ENCODE data around the gene ZBED4.

Gene ZBED4

DNA sequence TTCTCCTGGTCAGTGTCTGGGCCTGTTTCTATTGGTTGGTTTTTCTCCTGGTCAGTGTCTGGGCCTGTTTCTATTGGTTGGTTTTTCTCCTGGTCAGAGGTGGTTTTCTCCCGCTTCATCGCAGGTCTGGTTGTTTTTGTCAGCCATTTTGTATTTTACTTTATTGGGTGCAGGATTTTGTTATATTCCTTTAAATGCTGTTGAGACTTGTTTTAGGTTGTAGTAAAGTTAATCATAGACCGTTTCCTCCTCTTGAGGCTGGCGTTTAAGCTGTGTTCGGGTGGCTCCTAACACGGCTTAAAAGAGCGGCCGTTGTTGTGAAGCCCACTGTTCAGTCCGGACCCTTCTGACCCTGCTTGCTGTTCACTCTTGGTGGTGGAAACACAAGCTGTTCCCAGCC, 26.2 kb downstream of the ZBED4 start:
- no peak for DNase-seq

DNA sequence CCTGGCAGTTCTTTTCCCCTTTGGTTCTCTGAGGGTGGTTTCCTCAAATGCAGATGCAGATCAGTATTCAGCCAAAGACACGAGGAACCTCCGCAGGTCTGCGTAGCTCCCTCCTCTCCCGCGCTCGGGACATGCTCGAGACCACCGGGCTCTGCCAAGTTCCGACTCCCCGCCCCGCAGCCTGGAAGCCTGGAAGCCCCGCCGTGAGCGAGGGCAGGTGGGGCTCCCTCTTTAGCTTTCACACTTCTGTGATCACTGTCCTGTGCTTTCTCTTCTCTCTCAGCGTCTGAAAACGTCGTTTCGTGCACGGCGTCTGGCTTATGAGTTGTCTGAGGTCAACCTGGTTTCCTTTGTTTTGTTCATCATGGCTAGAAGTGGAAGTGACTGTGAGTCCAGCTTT, 26.6 kb downstream of the ZBED4 start:
- no peak for DNase-seq

DNA sequence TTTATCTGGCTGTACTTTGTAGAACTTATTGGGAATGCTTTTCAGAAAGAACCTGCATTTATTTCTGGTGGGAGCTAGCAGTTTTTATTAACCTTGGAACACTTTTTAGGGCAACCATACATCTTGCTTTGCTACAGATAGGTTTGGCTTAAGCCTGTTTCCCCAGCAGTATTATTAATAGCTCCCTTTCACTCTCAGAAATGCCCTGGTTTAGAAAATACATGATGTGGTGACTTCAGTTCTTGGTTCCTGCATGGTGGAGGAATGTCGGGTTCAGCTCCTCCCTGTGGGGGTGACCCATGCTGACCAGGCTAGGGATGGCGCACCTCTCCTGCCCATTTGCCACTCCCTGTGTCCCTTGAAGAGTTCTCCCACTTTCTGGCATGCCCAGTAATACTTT, 28.2 kb downstream of the ZBED4 start:
- no peak for DNase-seq

DNA sequence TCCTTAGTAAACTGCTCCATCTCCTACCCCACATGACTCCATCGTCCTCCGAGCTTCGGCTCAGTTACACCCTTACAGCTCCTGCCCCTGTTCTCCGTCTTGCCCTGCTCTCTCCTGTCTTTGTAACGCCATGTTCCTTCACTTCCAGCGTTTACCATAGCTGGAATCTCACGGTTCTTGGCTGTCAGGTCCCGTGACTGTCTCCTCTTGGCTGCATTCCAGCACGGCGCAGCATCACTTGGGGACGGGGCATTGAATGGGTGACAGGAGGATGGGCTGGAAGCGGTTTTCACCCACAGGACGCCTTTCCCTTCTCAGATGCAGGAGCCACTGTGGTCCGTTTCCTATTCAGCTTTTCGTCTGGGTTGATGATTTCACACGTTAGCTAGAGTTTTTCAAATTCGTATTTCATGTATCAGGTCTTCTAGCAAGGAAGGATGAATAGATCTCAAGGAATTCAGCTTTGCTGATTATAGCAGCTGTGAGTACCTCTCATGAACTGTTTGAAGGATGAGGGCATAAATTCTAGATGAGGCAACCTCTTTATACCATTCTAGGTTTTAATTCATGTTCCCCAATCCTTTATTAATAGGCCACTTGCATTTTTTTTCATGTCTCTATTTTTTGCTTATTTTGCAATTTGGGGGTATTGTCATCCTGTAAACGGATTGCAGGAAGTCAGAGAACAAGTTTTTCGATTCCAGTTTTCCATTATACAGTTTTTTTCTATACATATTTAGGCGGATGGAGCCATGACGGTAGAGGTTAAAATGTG, 29.1 kb downstream of the ZBED4 start:
- no peak for DNase-seq

DNA sequence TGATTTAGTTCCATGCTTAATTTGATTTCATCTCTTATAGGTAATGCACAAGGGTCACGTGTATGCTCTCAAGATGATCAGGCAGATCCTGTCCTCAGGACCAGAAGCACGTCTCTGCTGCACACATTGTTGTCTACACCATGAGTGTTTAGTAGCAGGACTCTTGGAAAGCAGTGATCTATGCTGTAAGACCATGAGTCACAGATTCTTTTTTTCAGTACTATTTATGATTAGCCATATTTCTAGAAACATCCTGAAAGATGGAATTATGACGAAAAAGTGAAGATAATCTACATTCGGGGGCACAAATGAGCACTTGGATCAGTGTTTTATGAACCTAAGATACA, 29.6 kb downstream of the ZBED4 start:
- DNase-seq: no peak

DNA sequence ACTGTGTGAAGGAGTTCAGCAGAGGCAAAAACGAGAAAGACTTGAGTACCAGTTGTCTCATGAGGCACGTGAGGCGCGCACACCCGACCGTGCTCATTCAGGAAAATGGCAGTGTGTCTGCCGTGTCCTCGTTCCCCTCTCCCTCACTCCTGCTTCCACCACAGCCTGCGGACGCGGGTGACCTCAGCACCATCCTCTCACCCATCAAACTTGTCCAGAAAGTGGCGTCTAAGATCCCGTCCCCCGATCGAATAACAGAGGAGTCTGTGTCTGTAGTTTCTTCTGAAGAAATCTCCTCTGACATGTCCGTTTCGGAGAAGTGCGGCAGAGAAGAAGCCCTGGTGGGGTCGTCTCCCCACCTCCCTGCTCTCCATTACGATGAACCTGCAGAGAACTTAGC, 30.4 kb downstream of the ZBED4 start:
- DNase-seq: no peak

DNA sequence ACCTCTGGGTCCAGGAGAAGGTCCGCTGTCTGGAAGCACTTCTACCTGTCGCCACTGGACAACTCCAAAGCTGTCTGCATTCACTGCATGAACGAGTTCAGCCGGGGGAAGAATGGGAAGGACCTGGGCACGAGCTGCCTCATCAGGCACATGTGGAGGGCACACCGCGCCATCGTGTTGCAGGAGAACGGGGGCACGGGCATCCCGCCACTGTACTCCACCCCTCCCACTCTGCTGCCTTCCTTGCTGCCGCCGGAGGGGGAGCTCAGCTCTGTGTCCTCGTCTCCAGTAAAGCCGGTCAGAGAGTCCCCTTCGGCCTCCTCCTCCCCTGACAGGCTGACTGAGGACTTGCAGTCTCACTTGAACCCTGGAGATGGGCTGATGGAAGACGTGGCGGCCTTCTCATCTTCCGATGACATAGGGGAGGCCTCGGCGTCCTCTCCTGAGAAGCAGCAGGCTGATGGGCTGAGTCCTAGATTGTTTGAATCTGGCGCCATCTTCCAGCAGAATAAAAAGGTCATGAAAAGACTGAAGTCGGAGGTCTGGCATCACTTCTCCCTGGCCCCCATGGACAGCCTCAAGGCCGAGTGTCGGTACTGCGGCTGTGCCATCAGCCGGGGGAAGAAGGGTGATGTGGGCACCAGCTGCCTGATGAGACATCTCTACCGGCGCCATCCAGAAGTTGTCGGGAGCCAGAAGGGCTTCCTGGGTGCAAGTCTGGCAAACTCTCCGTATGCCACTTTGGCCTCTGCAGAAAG, 31.0 kb downstream of the ZBED4 start:
- no peak for DNase-seq

DNA sequence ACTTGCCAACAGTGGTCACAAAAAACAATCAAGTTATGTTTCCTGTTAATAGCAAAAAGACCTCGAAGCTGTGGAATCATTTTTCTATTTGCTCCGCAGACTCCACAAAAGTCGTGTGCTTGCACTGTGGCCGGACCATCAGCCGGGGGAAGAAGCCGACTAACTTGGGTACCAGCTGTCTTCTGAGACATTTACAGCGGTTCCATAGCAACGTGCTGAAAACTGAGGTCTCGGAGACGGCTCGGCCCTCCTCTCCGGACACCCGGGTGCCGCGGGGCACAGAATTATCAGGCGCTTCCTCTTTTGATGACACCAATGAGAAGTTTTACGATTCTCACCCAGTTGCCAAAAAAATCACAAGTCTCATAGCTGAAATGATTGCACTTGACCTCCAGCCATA, 31.6 kb downstream of the ZBED4 start:
- DNase-seq: no peak

DNA sequence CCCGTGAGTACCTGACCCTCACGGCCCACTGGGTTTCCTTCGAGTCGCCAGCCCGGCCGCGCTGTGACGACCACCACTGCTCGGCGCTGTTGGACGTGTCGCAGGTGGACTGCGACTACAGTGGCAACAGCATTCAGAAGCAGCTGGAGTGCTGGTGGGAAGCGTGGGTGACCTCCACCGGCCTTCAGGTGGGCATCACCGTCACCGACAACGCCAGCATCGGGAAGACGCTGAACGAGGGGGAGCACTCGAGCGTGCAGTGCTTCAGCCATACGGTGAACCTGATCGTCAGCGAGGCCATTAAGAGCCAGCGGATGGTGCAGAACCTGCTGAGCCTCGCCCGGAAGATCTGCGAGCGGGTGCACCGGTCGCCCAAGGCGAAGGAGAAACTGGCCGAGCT, 32.2 kb downstream of the ZBED4 start:
- DNase-seq: no peak

DNA sequence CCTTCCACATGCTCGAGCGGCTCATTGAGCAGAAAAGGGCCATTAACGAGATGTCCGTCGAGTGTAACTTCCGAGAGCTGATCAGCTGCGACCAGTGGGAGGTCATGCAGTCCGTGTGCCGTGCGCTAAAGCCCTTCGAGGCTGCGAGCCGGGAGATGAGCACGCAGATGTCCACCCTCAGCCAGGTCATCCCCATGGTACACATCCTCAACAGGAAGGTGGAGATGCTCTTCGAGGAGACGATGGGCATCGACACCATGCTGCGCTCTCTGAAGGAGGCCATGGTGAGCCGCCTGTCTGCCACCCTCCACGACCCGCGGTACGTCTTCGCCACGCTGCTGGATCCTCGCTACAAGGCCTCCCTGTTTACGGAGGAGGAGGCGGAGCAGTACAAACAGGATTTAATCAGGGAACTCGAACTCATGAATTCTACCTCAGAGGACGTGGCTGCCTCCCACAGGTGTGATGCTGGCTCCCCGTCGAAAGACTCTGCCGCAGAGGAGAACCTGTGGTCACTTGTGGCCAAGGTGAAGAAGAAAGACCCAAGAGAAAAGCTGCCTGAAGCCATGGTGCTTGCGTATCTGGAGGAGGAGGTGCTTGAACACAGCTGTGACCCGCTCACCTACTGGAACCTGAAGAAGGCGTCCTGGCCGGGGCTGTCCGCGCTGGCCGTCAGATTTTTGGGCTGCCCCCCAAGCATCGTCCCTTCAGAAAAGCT, 32.9 kb downstream of the ZBED4 start:
- DNase-seq: no peak

DNA sequence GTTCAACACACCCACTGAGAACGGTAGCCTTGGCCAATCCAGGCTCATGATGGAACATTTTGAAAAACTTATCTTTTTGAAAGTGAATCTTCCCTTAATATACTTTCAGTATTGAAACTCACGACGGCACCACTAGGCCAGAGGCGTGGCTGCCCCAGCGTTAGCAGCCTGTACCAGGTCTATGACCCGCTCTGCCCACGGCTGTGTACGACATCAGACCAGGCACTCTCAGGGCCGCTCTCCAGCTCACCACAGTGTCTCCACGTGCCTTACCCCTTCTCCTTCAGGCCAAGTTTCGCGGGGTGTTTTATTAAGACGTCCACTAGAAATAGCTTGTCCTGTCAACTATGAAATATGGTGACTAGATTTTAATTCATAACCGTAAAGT, 33.4 kb downstream of the ZBED4 start:
- no peak for DNase-seq

DNA sequence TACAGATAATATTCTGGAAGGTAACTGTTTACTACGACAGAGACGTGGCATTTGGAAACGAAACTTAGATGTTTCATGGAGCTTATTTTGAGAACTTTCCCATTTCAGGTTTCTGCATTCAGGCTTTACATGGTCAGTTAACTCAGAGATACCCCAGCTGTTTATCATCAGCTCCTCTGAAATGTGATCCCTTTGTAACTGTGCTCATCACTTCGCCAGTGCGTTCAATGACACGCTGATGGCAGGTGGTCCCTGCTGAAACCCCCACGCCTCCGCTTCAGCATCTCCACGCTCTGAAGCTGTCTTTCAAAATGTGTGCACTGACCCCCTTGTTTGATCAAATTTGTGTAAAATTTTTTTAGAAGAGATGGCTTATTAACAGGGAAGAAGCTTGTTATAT, 34.1 kb downstream of the ZBED4 start:
- DNase-seq: no peak

DNA sequence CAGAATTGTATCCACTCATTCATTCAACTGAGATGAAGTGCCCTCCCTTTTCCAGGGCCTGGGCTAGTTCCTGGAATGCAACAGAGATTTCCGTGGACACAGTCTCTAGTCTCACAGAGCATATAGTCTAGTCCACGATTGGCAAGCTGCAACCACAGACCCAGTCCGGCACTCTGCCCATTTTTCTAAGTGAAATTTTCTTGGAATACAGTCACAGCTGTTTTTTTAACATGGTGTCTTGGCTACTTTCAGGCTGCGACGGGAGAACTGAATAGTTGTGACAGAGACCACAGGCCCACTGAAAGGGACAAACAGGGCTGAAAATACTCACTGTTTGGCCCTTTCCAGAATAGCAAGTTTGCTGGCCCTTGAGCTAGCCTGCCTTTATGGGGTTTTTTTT, 35.4 kb downstream of the ZBED4 start:
- no peak for DNase-seq

DNA sequence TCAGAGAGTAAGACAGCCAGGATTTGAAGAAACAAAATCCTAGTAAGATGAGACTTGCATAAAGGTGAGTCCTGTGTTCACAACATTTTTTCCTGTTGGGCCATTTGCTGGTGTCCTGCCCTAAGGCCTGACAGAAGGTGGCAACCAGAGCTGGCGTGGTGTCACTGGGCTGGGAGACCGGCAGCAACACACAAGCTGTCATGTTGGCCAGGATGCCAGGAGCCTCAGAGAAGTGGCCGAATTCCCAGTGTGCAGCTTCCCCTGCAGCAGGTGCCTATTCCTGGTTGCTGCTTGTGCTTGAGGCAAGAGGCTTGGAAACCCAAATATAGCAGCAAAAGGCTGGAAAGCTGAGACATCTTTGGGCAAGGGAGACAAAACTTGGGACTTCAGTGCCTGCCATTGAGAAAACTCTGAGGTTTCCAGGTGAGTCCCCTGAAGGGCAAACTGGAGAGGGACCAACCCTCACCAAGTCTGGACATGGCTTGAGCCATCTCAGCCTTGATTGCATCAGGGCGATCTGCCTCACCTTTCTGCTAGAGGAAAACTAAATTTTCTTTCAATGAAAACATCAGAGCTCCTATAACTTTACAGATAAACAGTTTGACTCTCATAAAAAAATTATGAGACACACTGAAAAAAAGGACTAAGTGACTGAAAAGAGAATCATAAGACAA, 38.7 kb downstream of the ZBED4 start:
- DNase-seq: no peak

DNA sequence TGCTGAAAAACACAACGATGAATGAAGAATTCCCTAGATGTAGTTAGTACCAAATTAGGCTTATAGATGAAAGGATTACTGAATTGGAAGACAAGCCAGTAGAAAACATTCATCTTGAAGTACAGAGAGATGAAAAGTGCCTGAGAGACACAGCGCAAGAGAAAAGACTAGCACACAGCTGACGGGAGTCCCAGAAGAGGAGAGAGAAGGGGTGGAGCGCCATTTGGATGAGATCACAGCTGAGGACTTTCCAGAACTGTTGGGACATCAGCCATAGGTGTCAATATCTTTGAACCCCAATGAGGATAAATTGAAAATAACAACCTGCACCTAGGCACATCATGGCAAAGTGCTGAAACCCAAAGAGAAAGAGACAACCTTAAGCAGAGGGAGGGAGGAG, 39.4 kb downstream of the ZBED4 start:
- no peak for DNase-seq

DNA sequence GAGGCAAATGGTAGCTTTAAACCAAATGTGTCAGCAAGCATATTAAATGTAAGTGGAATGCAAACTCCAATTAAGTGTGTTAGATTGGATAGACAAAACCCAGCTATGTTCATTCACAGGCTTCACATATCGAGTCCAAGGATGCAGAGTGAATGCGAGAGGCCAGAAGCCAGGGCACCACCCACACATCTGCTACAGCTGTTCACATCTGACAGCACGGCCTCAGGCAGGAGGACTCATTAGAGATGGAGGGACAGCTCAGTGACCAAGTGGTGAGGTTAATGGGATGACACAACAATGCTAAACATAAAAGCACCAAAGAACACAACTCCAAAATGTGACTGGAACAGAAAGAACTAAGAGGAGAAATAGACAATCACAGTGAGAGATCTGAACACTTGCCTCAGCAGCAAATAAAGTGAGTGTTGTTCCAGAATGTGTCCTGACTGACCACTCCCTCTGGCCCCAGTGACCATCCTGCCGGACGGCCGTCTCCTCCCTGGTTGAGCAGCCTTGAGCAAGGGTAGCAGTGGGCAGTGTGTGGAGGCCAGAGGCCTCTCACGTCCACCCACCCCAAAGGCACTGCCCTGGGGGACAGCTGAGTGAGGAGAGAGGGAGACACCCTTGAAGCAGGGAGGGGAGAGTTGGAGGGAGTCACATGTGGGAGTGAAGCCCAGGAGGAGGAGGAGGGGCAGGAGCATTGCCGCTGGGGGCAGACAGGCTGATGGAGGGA, 40.8 kb downstream of the ZBED4 start:
- DNase-seq: no peak

DNA sequence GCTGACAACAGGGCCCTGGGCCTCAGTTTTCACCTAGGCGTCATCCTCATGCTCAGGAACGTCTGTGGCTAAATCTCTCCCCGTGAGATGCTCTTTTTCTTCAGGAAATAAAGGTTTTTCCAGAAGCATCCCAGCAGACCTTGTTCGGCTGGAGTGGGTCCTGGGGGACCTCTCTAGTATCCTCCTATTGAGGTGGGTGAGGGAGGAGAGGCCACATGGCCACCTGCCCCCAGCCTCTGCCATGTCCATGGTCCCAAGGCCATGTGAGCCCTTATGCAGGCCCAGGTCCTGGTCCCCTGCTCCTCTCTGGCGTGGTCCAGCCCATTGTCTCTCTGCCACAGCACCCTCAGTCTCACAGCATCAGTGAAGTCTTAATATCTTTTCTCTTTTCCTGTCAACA, 42.6 kb downstream of the ZBED4 start:
- DNase-seq: no peak

DNA sequence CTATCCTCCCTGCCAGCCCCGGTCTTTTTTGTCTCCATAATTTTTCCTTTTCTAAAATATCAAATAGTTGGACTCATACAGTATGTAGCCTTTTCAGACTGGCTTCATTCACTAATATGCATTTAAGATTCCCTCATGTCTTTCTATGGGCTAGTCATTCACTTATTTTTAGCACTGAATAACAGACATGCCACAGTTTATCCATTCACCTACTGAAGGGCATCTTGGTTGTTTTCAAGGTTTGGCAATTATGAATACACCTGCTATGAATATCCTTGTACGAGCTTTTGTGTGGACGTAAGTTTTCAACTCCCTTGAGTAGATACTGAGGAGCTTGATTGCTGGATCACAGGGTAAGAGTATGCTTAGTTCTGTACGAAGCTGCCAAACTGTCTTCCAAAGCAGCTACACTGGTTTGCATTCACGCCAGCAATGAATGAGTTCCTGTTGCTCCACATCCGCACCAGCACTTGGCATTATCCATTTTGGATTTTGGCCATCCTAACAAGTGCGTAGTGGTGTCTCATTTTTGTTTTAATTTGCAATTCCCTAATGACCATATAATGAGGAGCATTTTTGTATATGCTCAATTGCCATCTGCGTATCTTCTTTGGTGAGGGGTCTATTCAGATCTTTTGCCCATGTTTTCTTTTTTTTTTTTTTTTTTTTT, 43.5 kb downstream of the ZBED4 start:
- no peak for DNase-seq

DNA sequence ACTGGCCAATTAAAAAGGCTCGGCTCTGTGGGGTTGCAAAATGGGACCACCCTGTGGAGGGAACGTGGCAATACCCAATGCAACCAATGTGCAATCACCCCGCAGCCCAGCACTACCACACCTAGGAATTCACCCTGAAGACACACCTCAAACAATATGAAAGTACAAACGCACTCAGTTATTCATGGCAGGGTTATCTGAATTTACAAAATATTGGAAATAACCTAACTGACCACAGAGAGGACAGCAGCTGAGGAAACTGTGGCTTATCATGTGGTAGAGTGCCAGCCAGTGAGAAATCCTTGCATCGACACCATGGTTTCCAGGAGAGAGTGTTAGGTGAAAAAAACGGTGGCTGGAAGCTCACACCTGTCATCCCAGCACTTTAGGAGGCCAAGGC, 45.9 kb downstream of the ZBED4 start:
- DNase-seq: no peak

DNA sequence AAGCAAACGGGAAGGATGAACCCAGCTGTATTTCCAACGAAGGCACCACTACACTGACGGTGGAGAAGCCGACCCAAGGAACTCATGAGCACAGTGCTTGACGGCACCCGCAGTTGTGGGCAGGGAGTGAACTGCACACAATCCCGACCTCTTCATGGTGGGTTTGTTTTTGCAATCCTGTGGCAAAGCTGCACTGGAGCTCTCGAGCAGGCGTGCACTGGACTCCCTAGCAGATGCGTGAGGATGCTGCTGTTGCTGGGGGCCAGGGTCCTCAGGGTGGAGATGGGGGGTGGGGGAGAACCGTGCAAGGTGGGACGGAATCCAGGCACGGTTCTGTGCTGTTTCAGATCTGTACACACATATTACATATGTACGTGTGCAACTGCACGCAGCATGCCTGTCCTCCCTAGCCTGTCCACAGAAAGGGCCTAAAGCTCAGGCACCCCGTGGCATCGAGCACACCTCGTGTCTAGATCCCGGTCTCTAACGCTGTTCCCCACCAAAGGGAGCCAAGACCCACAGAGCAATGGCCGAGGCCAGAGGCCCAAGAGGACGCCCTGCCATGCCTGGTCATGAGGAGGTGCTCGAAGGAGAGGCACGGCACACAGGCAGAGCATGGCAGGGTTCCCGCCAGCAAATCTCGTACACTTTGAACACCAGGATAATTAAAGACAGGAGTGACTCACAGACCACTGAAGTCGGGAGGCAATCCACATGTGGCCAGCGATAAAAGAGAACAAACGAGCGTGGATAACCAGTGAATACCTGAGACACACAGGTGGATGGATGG, 47.0 kb downstream of the ZBED4 start:
- no peak for DNase-seq

DNA sequence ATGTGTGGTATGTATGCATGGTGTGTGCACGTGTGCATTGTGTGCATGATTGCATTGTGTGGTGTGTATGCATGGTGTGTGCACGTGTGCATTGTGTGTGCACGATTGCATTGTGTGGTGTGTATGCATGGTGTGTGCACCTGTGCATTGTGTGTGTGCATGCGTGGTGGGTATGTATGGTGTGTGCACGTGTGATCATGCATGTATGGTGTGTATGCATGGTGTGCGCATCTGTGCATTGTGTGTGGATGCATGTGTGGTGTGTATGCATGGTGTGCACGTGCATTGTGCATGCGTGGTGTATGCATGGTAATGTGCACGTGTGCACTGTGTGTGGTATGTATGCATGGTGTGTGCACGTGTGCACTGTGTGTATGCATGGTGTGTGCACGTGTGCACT, 47.8 kb downstream of the ZBED4 start:
- no peak for DNase-seq

Measured in NCI-H1092 treated with DMSO at 0.1 percent for 48 hours (cell line).